CD4-positive, alpha-beta T cell treated with Interleukin-1 beta for 1 hour (primary cell): ENCODE data around the gene PLAAT2.
A peak's percentile ranks its signal among the peaks of the same experiment; 100 is the strongest.
"Not testable (repeated sequence)": the region's sequence is repeated elsewhere in the genome, so short reads cannot be mapped to it uniquely, and the experiment has no call there.

Experiments used
- DNase-seq, 2 donors: peaks; one replicate each; pipeline ENCODE4 v3.0.0-alpha.2; 2020 to 2022

PLAAT2 gene

GRCh38 chr11:63547061-63547460 lies 16.1 kb downstream of the PLAAT2 start:
- no peak for DNase-seq

GRCh38 chr11:63543711-63544110 lies 19.5 kb downstream of the PLAAT2 start:
- DNase-seq = no peak

- not testable (repeated sequence) for DNase-seq
Observed at GRCh38 chr11:63542506-63542905, 20.7 kb downstream of the PLAAT2 start.

GRCh38 chr11:63537293-63538101 lies 25.7 kb downstream of the PLAAT2 start:
- peak in 1 of 2 donors; percentile 18 for DNase-seq

- peak in 1 of 2 donors; percentile 68 for DNase-seq
Observed at GRCh38 chr11:63536669-63537292, 26.4 kb downstream of the PLAAT2 start, which contains the start of gene PLAAT4. PLAAT4 (plus strand) TSS chr11:63536808; CDS start chr11:63536869, 61 bp downstream.

- DNase-seq = peak; percentile 23 to 40
Observed at GRCh38 chr11:63535734-63536133, 27.4 kb downstream of the PLAAT2 start.

GRCh38 chr11:63534895-63535461 lies 28.2 kb downstream of the PLAAT2 start:
- DNase-seq = peak; percentile 25 to 48

- DNase-seq = no peak
Observed at GRCh38 chr11:63534076-63534475, 29.1 kb downstream of the PLAAT2 start.

GRCh38 chr11:63532799-63533475 lies 30.2 kb downstream of the PLAAT2 start:
- DNase-seq = no peak

- DNase-seq = no peak
Observed at GRCh38 chr11:63532117-63532516, 31.1 kb downstream of the PLAAT2 start.

- DNase-seq = peak; percentile 77 to 85
Observed at GRCh38 chr11:63531074-63531792, 31.9 kb downstream of the PLAAT2 start.

GRCh38 chr11:63530021-63530420 lies 33.2 kb downstream of the PLAAT2 start:
- no peak for DNase-seq

GRCh38 chr11:63529373-63529772 lies 33.8 kb downstream of the PLAAT2 start:
- DNase-seq = not testable (repeated sequence)

- not testable (repeated sequence) for DNase-seq
Observed at GRCh38 chr11:63528729-63529278, 34.4 kb downstream of the PLAAT2 start.

GRCh38 chr11:63528156-63528555 lies 35.0 kb downstream of the PLAAT2 start:
- DNase-seq = not testable (repeated sequence)

- no peak for DNase-seq
Observed at GRCh38 chr11:63527667-63528066, 35.5 kb downstream of the PLAAT2 start.

- DNase-seq = no peak
Observed at GRCh38 chr11:63523151-63523550, 40.0 kb downstream of the PLAAT2 start.

- DNase-seq = no peak
Observed at GRCh38 chr11:63521896-63522295, 41.3 kb downstream of the PLAAT2 start.

GRCh38 chr11:63520606-63521170 lies 42.5 kb downstream of the PLAAT2 start:
- DNase-seq = no peak

GRCh38 chr11:63518548-63518947 lies 44.6 kb downstream of the PLAAT2 start:
- DNase-seq = peak in 1 of 2 donors; percentile 44

GRCh38 chr11:63517156-63517555 lies 46.0 kb downstream of the PLAAT2 start:
- no peak for DNase-seq

- no peak for DNase-seq
Observed at GRCh38 chr11:63516109-63516508, 47.1 kb downstream of the PLAAT2 start.
